ENCODE data around the gene LTBR. TPM values are rescaled to one million over a fixed set of nuclear protein-coding genes. Genes with fewer than 3 reads are reported as not detected.

Gene LTBR
- total RNA-seq, 1 experiment from 2014 or later = 4.8 TPM

DNA sequence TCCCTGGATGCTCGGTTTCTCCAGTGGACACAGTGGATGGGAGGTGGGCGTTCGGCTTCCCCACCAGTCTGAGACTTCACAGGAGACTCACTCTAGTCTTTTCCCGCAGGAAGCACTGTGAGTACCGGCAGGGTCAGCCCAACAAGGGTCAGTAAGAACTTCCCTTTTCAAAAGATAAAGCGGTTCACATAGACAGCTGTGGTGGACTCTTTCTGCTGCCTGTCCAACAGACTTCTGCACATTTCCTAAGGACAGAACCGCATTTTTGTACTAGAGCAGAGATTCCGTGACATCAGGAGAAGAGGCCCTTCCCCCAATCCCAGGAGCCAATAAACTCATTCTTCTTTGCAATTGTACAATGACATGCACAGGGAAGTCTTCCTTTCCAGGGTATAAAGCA is 10.4 kb downstream of the LTBR start:
- Mint-ChIP-seq H3K27me3 (ENCODE audit: low read depth) (peaks cover 2% of the 10 kb centered on the region), H3K36me3 (ENCODE audit: insufficient read depth in 1 of 3, low read depth in 3 of 3) (no peaks in the 10 kb centered on the region), H3K4me3 (no peak overlapping the region), H3K9me3 (no peaks in the 10 kb centered on the region), H3K27ac (no peak overlapping the region), H3K4me1 (peaks cover 15 to 17% of the 10 kb centered on the region in 2 experiments)
- no peak overlapping the region for H3K4ac ChIP-seq (ENCODE audit: low read depth, low read length)
- no peak overlapping the region for H2BK120ac ChIP-seq (ENCODE audit: low read depth, low read length, poor library complexity, severe bottlenecking)
- no peak overlapping the region for H3T11ph ChIP-seq (ENCODE audit: low read length)
- DNase-seq = no peak
- H3K27me3 ChIP-seq (ENCODE audit: insufficient read depth, low read length) = no peaks in the 10 kb centered on the region
- no peak overlapping the region for H3K4me2 ChIP-seq (ENCODE audit: insufficient read depth, insufficient read length, low read length)
- no peak overlapping the region for H3K23ac ChIP-seq (ENCODE audit: insufficient read length, low read depth, low read length)
- no peak overlapping the region for H4K91ac ChIP-seq (ENCODE audit: insufficient read length, low read depth, low read length)
- TF ChIP-seq, protein P1, sequence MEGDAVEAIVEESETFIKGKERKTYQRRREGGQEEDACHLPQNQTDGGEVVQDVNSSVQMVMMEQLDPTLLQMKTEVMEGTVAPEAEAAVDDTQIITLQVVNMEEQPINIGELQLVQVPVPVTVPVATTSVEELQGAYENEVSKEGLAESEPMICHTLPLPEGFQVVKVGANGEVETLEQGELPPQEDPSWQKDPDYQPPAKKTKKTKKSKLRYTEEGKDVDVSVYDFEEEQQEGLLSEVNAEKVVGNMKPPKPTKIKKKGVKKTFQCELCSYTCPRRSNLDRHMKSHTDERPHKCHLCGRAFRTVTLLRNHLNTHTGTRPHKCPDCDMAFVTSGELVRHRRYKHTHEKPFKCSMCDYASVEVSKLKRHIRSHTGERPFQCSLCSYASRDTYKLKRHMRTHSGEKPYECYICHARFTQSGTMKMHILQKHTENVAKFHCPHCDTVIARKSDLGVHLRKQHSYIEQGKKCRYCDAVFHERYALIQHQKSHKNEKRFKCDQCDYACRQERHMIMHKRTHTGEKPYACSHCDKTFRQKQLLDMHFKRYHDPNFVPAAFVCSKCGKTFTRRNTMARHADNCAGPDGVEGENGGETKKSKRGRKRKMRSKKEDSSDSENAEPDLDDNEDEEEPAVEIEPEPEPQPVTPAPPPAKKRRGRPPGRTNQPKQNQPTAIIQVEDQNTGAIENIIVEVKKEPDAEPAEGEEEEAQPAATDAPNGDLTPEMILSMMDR (conservative IDR thresholded peaks at IDR 0.05) = no peak
- no peaks in the 10 kb centered on the region; the same call in 1 of the 2 replicates for H3K4me1 ChIP-seq (ENCODE audit: insufficient read depth, low read length)
- H2BK5ac ChIP-seq (ENCODE audit: insufficient read length, low read length) = no peak overlapping the region
- H4K5ac ChIP-seq (ENCODE audit: insufficient read length, low read depth, low read length) = no peak overlapping the region
- H2BK12ac ChIP-seq (ENCODE audit: insufficient read length, low read depth, low read length) = no peak overlapping the region
- no peak overlapping the region for H2AFZ ChIP-seq (ENCODE audit: low read length)
- no peaks in the 10 kb centered on the region for H3K79me2 ChIP-seq (ENCODE audit: insufficient read depth, low read length)
- H2AK5ac ChIP-seq (ENCODE audit: insufficient read length, low read length) = no peak overlapping the region
- H4K20me1 ChIP-seq (ENCODE audit: control insufficient read depth, insufficient read depth, insufficient read length) = no peaks in the 10 kb centered on the region
- no peak overlapping the region for H3K56ac ChIP-seq (ENCODE audit: insufficient read length, low read depth, low read length)
- H2BK20ac ChIP-seq (ENCODE audit: low read depth, low read length, poor library complexity, severe bottlenecking) = no peak overlapping the region
- H3K14ac ChIP-seq (ENCODE audit: insufficient read depth, low read length) = no peak overlapping the region
- H3K27ac ChIP-seq (ENCODE audit: insufficient read length, low read depth, low read length) = no peak overlapping the region
- no peaks in the 10 kb centered on the region for H3K9me3 ChIP-seq (ENCODE audit: control insufficient read depth, low read depth, low read length)
- no peak overlapping the region for H3K9ac ChIP-seq (ENCODE audit: extremely low read depth, insufficient read length, low read length)
- no CpG with 5 or more reads among the region's 8 CpGs for WGBS (ENCODE audit: extremely low coverage, insufficient read length, low lambda C conversion rate)
- H3K79me1 ChIP-seq (ENCODE audit: insufficient read depth, low read depth, low read length, poor library complexity, severe bottlenecking) = no peaks in the 10 kb centered on the region
- H4K8ac ChIP-seq (replicated peaks; ENCODE audit: insufficient read length, low read depth, low read length) = no peak overlapping the region
- H2BK15ac ChIP-seq (ENCODE audit: low read depth, low read length) = no peak overlapping the region
- H3K23me2 ChIP-seq (ENCODE audit: insufficient read length, low read depth, low read length, poor library complexity, severe bottlenecking) = no peaks in the 10 kb centered on the region
- H3K18ac ChIP-seq (ENCODE audit: insufficient read length, low read depth, low read length) = no peak overlapping the region

Data from H9 (cell line).